GM12878 (cell line): ENCODE data around the gene ADAM10.

ENCODE experiments used
- EZH2 ChIP-seq: IDR thresholded peaks from 2 replicates; pipeline ENCODE4 v1.6.1; 2012; ENCODE audit warnings: low read depth, mild to moderate bottlenecking, control low read depth, inconsistent platforms, low read length, borderline replicate concordance; ENCODE audit not compliant: control insufficient read depth
- GABPA ChIP-seq: IDR thresholded peaks from 2 replicates; pipeline ENCODE4 v1.6.1; 2014; ENCODE audit warnings: antibody characterized with exemption, low read depth, mild to moderate bottlenecking, inconsistent platforms
- MEF2A ChIP-seq: IDR thresholded peaks from 2 replicates; pipeline ENCODE4 v1.6.1; 2011; ENCODE audit warnings: low read depth, mild to moderate bottlenecking, low read length, moderate library complexity; ENCODE audit not compliant: insufficient read depth
- PBX3 ChIP-seq: IDR thresholded peaks from 2 replicates; pipeline ENCODE4 v1.6.1; 2011; ENCODE audit warnings: mild to moderate bottlenecking, low read depth, low read length, moderate library complexity; ENCODE audit not compliant: insufficient replicate concordance
- POLR2A ChIP-seq: IDR thresholded peaks from 2 replicates; pipeline ENCODE4 v1.6.1; 2011; ENCODE audit warnings: low read depth, mild to moderate bottlenecking, low read length
- POLR2AphosphoS5 ChIP-seq: IDR thresholded peaks from 2 replicates; pipeline ENCODE4 v1.6.1; 2011; ENCODE audit warnings: mild to moderate bottlenecking, low read length, inconsistent platforms
- PRDM15 ChIP-seq: fragments of 450-650 bp; formaldehyde crosslinking; IDR thresholded peaks from 2 replicates; pipeline ENCODE4 v1.4.0; 2020; ENCODE audit warnings: mild to moderate bottlenecking, moderate library complexity

GRCh38 chr15:58597943-58598828, 151.3 kb downstream of the ADAM10 start:
- no peak for TF ChIP-seq PRDM15 (CRISPR knock-in tag)
- no peak for TF ChIP-seq POLR2AphosphoS5
- TF ChIP-seq POLR2A, result no peak
- no peak for TF ChIP-seq GABPA
- TF ChIP-seq MEF2A, result no peak
- no peak for TF ChIP-seq PBX3
- TF ChIP-seq EZH2, result no peak
